Central memory CD4-positive, alpha-beta T cell (primary cell): ENCODE measurements around the gene RNF31.
A peak's percentile ranks its signal among the peaks of the same experiment; 100 is the strongest.

Experiments
- DNase-seq: peaks from one replicate; pipeline ENCODE4 v3.0.0; 2022

RNF31 gene

DNA sequence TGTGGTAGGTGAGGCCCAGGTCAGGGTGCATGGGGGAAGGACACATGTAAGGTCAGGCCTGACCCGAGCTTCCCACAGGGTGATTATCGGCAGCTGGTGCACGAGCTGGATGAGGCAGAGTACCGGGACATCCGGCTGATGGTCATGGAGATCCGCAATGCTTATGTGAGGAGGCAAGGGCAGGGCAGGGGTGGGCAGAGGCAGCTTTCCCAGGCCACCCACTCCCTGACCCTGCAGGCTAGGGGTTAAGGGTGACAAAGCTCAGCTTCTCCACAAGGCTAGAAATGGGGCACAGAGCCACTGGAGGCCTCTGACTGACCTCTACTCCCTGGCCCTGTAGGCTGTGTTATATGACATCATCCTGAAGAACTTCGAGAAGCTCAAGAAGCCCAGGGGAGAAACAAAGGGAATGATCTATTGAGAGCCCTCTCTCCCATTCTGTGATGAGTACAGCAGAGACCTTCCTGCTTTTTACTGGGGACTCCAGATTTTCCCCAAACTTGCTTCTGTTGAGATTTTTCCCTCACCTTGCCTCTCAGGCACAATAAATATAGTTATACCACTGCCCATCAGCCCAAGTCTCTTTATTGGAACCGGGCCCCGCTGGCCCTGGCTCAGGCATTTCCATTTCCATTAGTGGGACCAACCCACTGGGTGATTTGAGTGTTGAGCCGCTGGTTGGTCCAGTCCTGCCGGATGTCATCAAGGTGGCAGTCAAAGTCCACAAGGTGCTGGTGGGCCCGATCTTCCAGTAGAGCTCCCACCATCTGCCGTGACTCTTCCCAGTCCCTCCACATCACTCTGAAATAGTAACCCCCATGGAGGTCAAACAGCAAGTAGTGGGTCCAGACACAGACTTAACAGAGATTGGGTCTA is 8.7 kb upstream of the RNF31 start:
- no peak for DNase-seq

GRCh38 chr14:24139272-24139934 is 7.9 kb upstream of the RNF31 start:
- no peak for DNase-seq

DNA sequence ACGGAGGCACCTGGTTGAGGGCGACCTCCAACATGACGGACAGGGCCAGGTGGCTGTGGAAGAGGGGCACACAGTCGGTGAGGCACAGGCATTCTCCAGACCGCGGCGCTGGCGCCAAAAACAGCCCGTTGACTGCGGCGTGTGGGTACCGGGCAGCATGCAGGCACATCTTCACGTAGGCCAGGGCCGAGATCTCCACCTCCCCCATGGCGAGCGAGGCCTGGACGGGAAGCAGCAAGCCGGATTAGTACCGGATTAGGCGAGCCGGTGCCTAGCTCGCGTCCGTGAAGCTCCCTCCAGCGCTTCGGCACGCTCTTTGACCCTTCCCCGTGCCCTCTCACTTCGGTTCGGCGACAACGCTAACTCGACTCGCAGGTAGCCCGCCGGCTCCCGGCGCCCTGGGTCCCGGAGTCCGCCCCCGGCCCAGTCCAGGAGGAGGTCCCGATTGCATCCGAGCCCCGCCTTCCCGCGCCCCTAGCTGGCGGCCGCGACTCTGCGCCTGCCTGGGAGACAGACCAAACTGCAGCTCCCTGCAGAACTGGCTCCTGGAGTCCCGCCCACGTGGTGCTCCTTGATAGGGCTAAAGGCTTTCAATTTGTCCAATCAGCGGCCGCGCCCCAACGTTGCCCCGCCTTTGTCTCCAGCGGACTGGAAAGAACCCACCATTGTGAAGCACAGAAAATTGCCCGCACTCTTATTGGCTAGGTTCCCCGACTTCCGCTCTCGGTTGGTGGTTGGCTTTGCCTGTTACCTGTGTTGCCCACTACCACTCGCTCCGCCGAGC is 6.0 kb upstream of the RNF31 start, which contains the start of gene EMC9:
EMC9 (minus strand) TSS at position 495 of the 784 bp plus-strand sequence; CDS start at position 208, 287 bp downstream.
- peak; percentile 99 for DNase-seq

DNA sequence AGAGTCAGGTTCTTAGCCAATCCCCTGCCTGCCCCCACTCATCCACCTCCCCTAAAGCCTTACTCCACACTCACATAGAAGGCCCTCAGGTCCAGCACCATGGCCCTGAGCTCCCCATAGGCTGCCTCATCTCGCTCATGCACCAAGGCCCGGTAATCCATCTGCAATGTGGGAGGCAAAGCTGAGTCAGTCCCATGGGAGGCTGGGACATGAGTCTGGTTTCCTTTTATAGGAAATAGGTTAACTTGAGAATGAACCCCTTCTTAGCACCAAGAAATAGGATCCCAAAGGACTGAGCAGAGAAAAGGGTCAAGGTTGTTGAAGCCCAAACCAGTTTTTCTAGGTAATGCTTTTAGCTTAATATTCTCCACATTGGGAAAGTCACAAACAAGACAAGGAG is 3.8 kb upstream of the RNF31 start:
- DNase-seq, result no peak

DNA sequence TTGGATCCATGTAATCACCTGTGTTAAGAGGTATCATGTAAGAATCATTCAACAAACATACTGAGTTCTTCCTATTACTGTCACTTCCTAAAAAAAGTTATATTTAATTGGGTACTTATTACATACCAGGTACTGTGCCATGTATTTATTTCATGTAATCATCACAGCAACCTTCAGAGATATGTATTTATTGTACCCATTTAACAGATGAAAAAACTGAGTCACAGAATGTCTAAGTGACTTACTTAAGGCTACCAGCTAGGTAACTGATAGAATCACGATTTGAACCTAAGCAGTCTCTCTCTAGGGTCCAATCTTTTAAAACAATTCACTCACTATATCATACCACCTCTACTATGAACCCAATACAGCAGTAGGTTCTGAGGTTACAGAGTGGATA is 2.8 kb upstream of the RNF31 start:
- DNase-seq, result no peak

- DNase-seq, result no peak
Observed at GRCh38 chr14:24145219-24145618, 2.1 kb upstream of the RNF31 start.

GRCh38 chr14:24145690-24146452 is 1.4 kb upstream of the RNF31 start:
- DNase-seq, result no peak

DNA sequence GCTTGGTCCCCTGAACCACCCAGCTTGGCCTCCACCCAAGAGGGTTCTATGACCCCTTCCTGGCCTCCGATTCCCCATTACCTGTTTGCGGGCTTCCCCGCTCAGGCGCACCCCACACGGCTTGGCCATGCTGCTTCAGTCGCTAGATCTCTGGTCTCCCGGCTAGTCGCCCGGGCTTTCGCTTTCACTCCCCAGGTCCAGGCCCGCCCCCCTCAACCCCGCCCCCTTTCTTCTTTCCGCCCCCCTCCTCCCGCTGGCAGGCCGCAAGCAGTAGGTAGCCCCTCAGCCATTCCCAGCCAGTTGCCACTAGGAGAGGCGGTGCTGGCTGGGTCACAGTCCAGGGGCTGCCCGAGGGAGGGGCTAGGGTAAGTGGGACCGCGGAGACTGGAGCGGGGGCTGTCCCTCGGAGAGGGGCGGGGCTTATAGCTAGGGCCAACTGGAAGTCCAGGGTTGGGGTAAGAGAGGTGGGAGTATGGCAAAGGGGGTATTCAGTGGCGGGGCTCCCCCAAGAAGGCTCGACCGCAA is 783 bp upstream of the RNF31 start, which contains the start of gene PSME2:
PSME2 (minus strand) TSS at position 158 of the 525 bp plus-strand sequence; CDS start at position 129, 29 bp downstream.
- DNase-seq, result peak; percentile 80

DNA sequence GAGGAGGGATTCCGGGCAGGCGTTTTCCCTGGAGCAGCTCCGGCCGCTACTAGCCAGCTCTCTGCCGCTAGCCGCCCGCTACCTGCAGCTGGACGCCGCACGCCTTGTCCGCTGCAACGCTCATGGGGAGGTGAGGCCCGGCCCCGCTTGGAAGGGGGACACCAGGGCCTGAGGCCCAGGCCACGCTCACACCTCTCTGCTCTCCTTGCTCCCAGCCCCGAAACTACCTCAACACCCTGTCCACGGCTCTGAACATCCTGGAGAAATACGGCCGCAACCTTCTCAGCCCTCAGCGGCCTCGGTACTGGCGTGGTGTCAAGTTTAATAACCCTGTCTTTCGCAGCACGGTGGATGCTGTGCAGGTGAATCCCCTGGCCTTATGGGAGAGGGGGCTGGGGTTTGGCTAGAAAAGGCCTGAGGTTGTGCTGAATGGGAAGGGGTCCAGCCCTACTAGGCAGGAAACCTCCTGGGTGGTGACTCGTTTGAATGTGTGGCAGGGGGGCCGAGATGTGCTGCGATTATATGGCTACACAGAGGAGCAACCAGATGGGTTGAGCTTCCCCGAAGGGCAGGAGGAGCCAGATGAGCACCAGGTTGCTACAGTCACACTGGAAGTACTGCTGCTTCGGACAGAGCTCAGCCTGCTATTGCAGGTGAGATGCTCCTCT is 597 bp downstream of the RNF31 start:
- DNase-seq, result no peak

GRCh38 chr14:24149302-24149969 is 2.1 kb downstream of the RNF31 start:
- DNase-seq, result no peak

- no peak for DNase-seq
Observed at GRCh38 chr14:24150061-24150460, 2.8 kb downstream of the RNF31 start.

- DNase-seq, result no peak
Observed at GRCh38 chr14:24150567-24150966, 3.3 kb downstream of the RNF31 start.

DNA sequence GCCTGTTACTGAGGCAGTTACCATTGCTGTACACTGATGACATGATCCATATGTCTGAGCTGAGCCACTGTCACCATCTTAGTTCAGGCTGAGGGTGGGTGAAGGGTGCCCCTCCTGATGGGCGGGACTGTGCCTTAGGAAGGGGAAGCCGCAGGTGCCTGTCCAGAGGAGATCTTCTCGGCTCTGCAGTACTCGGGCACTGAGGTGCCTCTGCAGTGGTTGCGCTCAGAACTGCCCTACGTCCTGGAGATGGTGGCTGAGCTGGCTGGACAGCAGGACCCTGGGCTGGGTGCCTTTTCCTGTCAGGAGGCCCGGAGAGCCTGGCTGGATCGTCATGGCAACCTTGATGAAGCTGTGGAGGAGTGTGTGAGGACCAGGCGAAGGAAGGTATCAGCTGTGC is 3.7 kb downstream of the RNF31 start:
- no peak for DNase-seq

DNA sequence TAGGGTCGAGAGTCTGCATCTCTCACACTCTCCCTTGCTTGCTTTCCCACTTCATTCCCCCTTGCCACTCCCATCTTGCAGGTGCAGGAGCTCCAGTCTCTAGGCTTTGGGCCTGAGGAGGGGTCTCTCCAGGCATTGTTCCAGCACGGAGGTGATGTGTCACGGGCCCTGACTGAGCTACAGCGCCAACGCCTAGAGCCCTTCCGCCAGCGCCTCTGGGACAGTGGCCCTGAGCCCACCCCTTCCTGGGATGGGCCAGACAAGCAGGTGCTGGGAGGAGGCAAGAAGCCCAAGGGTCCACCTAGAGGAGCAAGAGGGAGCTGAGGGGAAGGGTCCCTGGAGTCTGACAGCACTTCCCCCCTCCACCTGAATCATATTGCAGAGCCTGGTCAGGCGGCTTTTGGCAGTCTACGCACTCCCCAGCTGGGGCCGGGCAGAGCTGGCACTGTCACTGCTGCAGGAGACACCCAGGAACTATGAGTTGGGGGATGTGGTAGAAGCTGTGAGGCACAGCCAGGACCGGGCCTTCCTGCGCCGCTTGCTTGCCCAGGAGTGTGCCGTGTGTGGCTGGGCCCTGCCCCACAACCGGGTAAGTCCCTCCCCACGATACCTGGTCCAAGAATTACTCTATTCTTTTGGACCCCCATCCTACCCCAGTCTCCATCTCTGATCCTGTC is 4.2 kb downstream of the RNF31 start:
- DNase-seq, result no peak

DNA sequence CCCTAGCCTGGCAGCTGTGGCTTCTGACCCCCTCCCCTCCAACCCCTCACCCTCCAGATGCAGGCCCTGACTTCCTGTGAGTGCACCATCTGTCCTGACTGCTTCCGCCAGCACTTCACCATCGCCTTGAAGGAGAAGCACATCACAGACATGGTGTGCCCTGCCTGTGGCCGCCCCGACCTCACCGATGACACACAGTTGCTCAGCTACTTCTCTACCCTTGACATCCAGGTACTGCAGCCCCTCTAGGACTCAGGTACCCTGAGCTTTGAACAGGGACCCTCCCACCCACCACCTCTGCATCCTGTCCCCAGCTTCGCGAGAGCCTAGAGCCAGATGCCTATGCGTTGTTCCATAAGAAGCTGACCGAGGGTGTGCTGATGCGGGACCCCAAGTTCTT is 7.8 kb downstream of the RNF31 start:
- no peak for DNase-seq

- DNase-seq, result no peak
Observed at GRCh38 chr14:24156840-24157239, 9.5 kb downstream of the RNF31 start.

DNA sequence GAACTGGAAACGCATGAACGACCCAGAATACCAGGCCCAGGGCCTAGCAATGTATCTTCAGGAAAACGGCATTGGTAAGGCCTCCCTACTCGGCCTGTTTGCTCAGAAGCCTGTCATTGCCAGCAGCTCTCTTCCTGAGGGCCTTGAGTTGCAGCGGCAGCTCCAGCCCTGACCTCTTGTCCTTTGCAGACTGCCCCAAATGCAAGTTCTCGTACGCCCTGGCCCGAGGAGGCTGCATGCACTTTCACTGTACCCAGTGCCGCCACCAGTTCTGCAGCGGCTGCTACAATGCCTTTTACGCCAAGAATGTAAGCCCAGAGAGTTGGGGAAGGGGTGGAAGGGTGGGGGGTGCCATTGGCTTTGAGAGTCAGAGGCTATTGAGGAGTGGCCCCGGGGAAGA is 10.0 kb downstream of the RNF31 start:
- DNase-seq, result no peak

- DNase-seq, result no peak
Observed at GRCh38 chr14:24159777-24160498, 12.6 kb downstream of the RNF31 start.

DNA sequence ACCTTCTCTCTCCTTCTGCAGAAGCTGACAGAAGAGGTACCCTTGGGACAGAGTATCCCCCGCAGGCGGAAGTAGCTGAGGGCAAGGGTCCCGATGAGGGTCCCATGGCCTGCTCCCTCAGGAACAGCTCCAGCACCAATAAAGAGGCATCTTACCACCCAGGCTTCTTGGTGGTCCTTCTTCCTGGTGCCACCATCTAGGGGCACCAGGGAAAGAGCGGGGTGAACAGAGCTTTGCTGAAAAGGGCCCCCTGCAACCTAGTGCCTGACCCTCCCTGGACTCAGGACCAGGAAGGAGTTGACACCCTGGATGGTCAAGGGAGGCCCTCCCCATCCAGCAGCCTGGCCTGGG is 13.2 kb downstream of the RNF31 start:
- no peak for DNase-seq
